HepG2 (cell line): Measurements from ENCODE around the gene VAV2. TPM values are rescaled to one million over a fixed set of nuclear protein-coding genes. Genes with fewer than 3 reads are reported as not detected.
A peak's percentile ranks its signal among the peaks of the same experiment; 100 is the strongest.

Experiments
- AGO1 ChIP-seq: fragments of 200-400 bp; formaldehyde crosslinking; IDR thresholded peaks from 2 replicates; pipeline ENCODE4 v1.6.1; 2017; ENCODE audit warnings: mild to moderate bottlenecking, low read depth, low read length, moderate library complexity; ENCODE audit not compliant: poor library complexity, severe bottlenecking
- BRD4 ChIP-seq: sonication (generic); formaldehyde crosslinking; IDR thresholded peaks from 2 replicates; pipeline ENCODE4 v1.4.0; 2020; ENCODE audit warnings: missing genetic modification reagents
- CERS6 ChIP-seq: sonication (generic); formaldehyde crosslinking; IDR thresholded peaks from 2 replicates; pipeline ENCODE4 v1.5.0; 2020; ENCODE audit warnings: missing genetic modification reagents
- CHCHD3 ChIP-seq: sonication (generic); formaldehyde crosslinking; IDR thresholded peaks from 2 replicates; pipeline ENCODE4 v1.8.0; 2022; ENCODE audit warnings: mild to moderate bottlenecking, missing genetic modification reagents, moderate library complexity
- CREBL2 ChIP-seq: sonication (generic); formaldehyde crosslinking; IDR thresholded peaks from 2 replicates; pipeline ENCODE4 v1.8.1; 2023; ENCODE audit warnings: missing genetic modification reagents, mild to moderate bottlenecking, borderline replicate concordance
- DZIP1 ChIP-seq: sonication (generic); formaldehyde crosslinking; IDR thresholded peaks from 2 replicates; pipeline ENCODE4 v1.5.0; 2020; ENCODE audit warnings: mild to moderate bottlenecking, missing genetic modification reagents
- HDAC1 ChIP-seq: sonication (generic); formaldehyde crosslinking; IDR thresholded peaks from 2 replicates; pipeline ENCODE4 v1.5.1; 2020; ENCODE audit warnings: mild to moderate bottlenecking, missing genetic modification reagents
- NONO ChIP-seq, 2 experiments: fragments of 450-650 bp in 1 of 2; sonication (generic) in 1 of 2; formaldehyde crosslinking in 1 of 2; IDR thresholded peaks in 1 of 2; conservative IDR thresholded peaks in 1 of 2; 2 replicates each; pipeline versions ENCODE4 v1.6.1 to v1.8.0; 2017 to 2022; ENCODE audit warnings: mild to moderate bottlenecking in 1 of 2, missing genetic modification reagents in 1 of 2, moderate library complexity in 1 of 2
- PBX2 ChIP-seq: IDR thresholded peaks from 2 replicates; pipeline ENCODE4 v1.6.1; 2016; ENCODE audit warnings: control low read depth
- PCBP1 ChIP-seq: fragments of 200-400 bp; formaldehyde crosslinking; IDR thresholded peaks from 2 replicates; pipeline ENCODE4 v1.6.1; 2017; ENCODE audit warnings: mild to moderate bottlenecking, low read depth, low read length, borderline replicate concordance
- POLR2G ChIP-seq: fragments of 200-400 bp; formaldehyde crosslinking; IDR thresholded peaks from 2 replicates; pipeline ENCODE4 v1.6.1; 2018; ENCODE audit warnings: mild to moderate bottlenecking, low read depth, low read length, moderate library complexity
- PRPF4 ChIP-seq: fragments of 200-400 bp; formaldehyde crosslinking; IDR thresholded peaks from 2 replicates; pipeline ENCODE4 v1.6.1; 2016; ENCODE audit warnings: low read length, low read depth; ENCODE audit not compliant: poor library complexity, severe bottlenecking
- RBFOX2 ChIP-seq: fragments of 200-400 bp; formaldehyde crosslinking; IDR thresholded peaks from 2 replicates; pipeline ENCODE4 v1.6.1; 2017; ENCODE audit warnings: low read depth, mild to moderate bottlenecking, low read length
- RELA ChIP-seq: sonication (generic); formaldehyde crosslinking; IDR thresholded peaks from 2 replicates; pipeline ENCODE4 v1.4.0; 2020; ENCODE audit warnings: missing genetic modification reagents
- RFX3 ChIP-seq: IDR thresholded peaks from 2 replicates; pipeline ENCODE4 v1.6.1; 2016; ENCODE audit warnings: missing biosample characterization, missing genetic modification reagents
- YY1 ChIP-seq: IDR thresholded peaks from 2 replicates; pipeline ENCODE4 v1.6.1; 2011; ENCODE audit warnings: low read length, low read depth, moderate library complexity, mild to moderate bottlenecking; ENCODE audit not compliant: insufficient read depth, insufficient replicate concordance
- ZBTB3 ChIP-seq: sonication (generic); formaldehyde crosslinking; IDR thresholded peaks from 2 replicates; pipeline ENCODE4 v1.4.0; 2020; ENCODE audit warnings: low read depth, mild to moderate bottlenecking, moderate library complexity, missing genetic modification reagents, borderline replicate concordance
- ZFP91 ChIP-seq: sonication (generic); formaldehyde crosslinking; IDR thresholded peaks from 2 replicates; pipeline ENCODE4 v1.9.0; 2022; ENCODE audit warnings: missing genetic modification reagents, mild to moderate bottlenecking, borderline replicate concordance
- ZKSCAN1 ChIP-seq: fragments of 150-350 bp; IDR thresholded peaks from 2 replicates; pipeline ENCODE4 v1.6.1; 2014; ENCODE audit warnings: low read length
- ZNF24 ChIP-seq: fragments of 450-650 bp; IDR thresholded peaks from 2 replicates; pipeline ENCODE4 v1.6.1; 2017; ENCODE audit warnings: antibody characterized with exemption, mild to moderate bottlenecking
- ZNF605 ChIP-seq: sonication (generic); formaldehyde crosslinking; IDR thresholded peaks from 2 replicates; pipeline ENCODE4 v1.8.0; 2022; ENCODE audit warnings: mild to moderate bottlenecking, missing genetic modification reagents
- ZSCAN22 ChIP-seq: sonication (generic); formaldehyde crosslinking; IDR thresholded peaks from 2 replicates; pipeline ENCODE4 v1.4.0; 2020; ENCODE audit warnings: mild to moderate bottlenecking, missing genetic modification reagents
- polyA plus RNA-seq, 8 experiments: library from polyadenylated mRNA; depleted of rRNA in 3 of 8; stranded (reverse) in 7 of 8; unstranded in 1 of 8; fragments of >200 nt; fragmentation: Illumina TruSeq in 4 of 8; extraction: Trizol in 4 of 8; gene quantifications; 2 replicates each; pipeline versions ENCODE4 v1.2.1 to v1.2.3, GENCODE V29; 2011 to 2016; ENCODE audit warnings: low read depth in 4 of 8, missing spikeins in 1 of 8, mixed read lengths in 1 of 8; ENCODE audit not compliant: insufficient read depth in 1 of 8
- total RNA-seq, 5 experiments: library from RNA; depleted of rRNA; stranded (reverse); fragments of >200 nt; fragmentation: Illumina TruSeq; extraction: Trizol; gene quantifications; 2 replicates each; pipeline ENCODE4 v1.2.3, GENCODE V29; 2016; ENCODE audit warnings: low read depth in 1 of 5

The VAV2 gene
- total and polyA plus RNA-seq, 2 of the 13 experiments (the other 11 are each of a cell fraction or from before 2014, with no cell fraction given) = 22.5 to 22.9 TPM

GRCh38 chr9:133893191-133893994 lies 98.7 kb downstream of the VAV2 start (continued):
- TF ChIP-seq PBX2 (CRISPR knock-in tag) (no peak), RBFOX2 (peak; percentile 49; the same call in 1 of the 2 replicates), RELA (CRISPR knock-in tag) (no peak), POLR2G (no peak), PRPF4 (no peak), PCBP1 (0 out of 2 replicates have a peak, but pooled peaks have one; percentile 72), HDAC1 (CRISPR knock-in tag) (0 out of 2 replicates have a peak, but pooled peaks have one; percentile 27), ZBTB3 (CRISPR knock-in tag) (no peak), ZNF24 (no peak), YY1 (peak; percentile 74), ZFP91 (CRISPR knock-in tag) (0 out of 2 replicates have a peak, but pooled peaks have one; percentile 21), ZKSCAN1 (no peak), ZNF605 (CRISPR knock-in tag) (no peak), RFX3 (CRISPR knock-in tag) (no peak), CERS6 (CRISPR knock-in tag) (no peak), NONO (IDR thresholded peaks at IDR 0.05) (no peak), NONO (CRISPR knock-in tag; conservative IDR thresholded peaks at IDR 0.05) (peak; percentile 17; the same call in 1 of the 2 replicates), ZSCAN22 (CRISPR knock-in tag) (no peak), DZIP1 (CRISPR knock-in tag) (0 out of 2 replicates have a peak, but pooled peaks have one; percentile 15), AGO1 (peak; percentile 6), CHCHD3 (CRISPR knock-in tag) (0 out of 2 replicates have a peak, but pooled peaks have one; percentile 35), CREBL2 (CRISPR knock-in tag) (no peak), BRD4 (no peak)
